Forelimb muscle (tissue), 1 donor: ENCODE results near the gene GPR173. TPM values are rescaled to one million over a fixed set of nuclear protein-coding genes. Genes with fewer than 3 reads are reported as not detected.

Source experiments
- DNase-seq: peaks from one replicate; pipeline ENCODE4 v3.0.0-alpha.2; 2013; ENCODE audit warnings: low read depth
- polyA plus RNA-seq: library from polyadenylated mRNA; unstranded; fragments of 120-200 nt; gene quantifications from one replicate; pipeline ENCODE4 v1.2.1, GENCODE V29; 2013; ENCODE audit not compliant: insufficient read length

The GPR173 gene, protein sequence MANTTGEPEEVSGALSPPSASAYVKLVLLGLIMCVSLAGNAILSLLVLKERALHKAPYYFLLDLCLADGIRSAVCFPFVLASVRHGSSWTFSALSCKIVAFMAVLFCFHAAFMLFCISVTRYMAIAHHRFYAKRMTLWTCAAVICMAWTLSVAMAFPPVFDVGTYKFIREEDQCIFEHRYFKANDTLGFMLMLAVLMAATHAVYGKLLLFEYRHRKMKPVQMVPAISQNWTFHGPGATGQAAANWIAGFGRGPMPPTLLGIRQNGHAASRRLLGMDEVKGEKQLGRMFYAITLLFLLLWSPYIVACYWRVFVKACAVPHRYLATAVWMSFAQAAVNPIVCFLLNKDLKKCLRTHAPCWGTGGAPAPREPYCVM
- 9.8 TPM for polyA plus RNA-seq

DNA sequence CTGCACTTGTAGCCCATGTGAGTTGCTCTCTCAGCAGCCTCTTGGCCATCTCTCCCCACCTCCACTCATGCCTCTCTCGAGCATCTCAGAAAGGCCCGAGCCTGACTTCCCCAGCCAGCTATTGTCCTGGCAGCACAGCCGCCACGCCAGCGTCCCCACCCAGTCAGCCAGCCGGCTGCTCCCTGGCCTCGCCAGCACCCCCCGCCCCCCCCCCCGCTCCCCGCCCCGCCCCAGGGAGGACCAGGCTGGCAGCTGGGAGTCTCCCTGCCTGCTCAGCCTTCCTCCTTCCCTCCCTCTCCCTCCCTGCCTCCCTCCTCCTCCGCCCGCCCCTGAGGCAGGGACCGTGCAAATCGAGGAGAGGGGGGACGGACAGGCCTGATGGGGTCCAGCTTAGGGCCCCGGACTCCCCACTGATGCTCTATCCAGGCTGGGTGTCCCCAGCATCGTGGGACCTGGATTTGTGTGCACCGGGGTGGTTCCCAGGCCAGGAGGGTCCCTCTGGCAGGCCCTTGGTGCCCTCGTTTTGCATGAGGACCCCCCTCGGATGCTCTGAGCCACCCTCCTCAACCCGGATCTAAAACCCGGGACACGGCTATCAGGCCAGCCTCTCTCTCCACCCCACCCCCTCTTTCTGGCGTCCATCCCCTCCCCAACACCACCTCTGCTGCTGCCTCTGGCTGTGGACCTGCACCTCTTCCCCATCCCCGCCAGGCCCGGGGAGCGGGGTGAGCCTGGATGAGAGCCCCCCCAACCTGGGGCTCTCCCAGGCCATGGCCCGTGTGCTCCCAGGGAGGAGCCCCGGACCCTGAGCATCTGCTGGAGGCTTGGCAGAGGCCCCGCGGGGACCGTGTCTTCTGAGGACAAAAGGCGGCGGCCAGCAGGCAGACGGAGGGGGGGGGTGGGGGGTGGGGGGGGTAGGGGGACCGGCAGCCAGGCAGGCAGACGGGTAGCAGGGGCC is at the start of gene GPR173:
Gene GPR173, plus strand, starts transcription at position 621 of the 958 bp plus-strand sequence. CDS start 27,833 bp downstream, outside the sequence.
- DNase-seq: no peak

DNA sequence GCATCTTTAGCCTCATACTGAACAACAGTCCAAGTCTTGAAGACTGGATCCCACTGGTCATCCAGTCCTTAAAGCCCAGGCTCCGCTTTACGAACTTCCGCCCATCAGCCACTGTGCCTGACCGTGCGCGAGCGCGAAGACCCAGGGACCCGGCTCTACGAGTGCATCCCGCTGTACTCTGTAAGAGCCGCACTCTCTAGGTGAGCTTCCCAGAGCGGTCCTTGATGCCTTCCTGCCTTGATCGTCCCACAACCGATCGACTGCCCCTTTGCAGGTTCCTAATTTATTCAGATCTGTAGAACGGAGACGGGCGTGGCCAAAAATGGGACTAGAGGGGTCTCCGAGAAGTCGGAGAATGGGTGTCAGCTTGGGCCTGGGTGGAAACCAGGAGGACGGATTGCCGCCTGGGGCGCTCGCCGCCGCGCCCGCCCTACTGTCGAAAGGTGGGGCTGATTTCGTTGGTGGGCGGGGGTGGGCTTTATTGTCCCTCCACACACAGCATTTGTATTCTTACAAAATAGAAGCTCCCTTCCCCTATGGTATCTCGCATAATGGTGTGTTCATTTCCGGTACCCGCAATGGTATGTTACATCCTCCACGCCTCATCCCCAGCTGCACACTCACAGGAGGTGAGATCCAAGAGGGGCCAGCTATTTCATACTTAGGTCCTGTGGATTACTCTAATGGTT is 48.0 kb upstream of the GPR173 start:
- no peak for DNase-seq

DNA sequence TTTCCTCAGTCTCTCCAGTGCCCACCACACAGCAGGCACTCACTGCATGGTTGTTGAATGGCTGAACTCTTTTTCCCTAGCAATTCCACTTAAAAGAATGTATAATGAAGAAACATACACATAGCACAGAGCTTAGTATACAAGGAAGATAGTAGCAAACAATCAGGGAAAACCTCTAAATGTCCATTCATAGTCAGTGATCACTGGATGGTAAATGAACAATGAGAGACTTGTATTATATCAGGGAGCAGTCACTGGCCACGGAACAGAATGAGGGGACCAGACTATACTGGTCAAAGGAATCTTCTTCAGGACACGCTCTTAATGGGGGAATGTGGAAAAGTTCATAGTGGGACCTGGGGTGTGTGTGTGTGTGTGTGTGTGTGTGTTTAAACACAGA is 46.6 kb upstream of the GPR173 start:
- DNase-seq: no peak

DNA sequence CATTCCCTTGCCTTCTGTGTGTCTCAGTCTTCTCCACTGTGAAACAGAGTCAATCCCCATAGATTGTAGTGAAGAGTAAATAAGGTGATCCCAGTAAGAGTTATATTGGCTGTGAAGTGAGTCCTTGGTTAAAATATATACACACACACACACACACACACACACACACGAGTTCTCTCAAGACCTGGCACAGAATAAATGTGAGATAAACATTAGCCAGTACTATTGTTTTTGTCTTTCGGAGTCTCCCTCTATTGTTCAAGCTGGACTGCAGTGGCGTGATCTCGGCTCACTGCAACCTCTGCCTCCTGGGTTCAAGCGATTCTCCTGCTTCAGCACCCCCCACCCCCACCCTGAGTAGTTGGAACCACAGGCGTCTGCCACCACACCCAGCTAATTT is 45.5 kb upstream of the GPR173 start:
- no peak for DNase-seq

DNA sequence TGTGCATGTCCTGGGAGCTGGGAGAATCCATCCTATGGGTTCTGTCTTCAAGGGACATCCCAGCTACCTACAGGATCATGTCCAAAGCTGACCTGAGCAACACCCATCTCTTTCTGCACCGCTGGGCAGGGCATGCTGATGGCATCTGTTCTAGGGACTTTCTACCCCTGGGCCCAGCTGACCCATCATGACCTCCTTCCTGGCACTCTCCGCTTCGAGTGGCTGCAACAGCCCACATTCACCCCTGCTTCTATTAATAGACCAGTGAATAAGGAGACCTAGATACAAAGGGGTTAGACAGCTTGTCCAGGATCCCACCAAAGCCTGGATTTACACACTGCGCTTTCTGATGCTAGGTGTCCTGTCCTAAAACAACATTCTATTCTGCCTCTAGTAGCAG is 44.6 kb upstream of the GPR173 start:
- no peak for DNase-seq

DNA sequence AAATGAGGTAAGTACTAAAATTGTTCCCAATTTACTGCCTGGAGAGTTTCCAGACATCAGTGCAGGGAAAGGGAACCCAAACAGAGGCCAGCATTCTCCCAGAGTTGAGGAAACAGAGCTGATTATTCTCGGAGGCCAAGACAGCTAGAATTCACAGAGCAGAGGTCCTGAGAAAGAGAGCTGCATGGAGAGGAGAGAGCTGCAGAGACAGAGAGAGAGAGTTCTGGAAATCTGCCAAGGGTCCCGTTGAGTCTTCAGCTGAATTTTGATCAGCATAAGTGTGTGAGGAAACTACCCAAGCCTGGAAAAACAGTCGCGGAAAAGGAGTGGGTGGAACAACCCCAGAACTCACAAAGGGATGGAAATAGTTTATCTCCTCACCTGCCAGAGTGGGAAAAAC is 43.8 kb upstream of the GPR173 start:
- DNase-seq: no peak

DNA sequence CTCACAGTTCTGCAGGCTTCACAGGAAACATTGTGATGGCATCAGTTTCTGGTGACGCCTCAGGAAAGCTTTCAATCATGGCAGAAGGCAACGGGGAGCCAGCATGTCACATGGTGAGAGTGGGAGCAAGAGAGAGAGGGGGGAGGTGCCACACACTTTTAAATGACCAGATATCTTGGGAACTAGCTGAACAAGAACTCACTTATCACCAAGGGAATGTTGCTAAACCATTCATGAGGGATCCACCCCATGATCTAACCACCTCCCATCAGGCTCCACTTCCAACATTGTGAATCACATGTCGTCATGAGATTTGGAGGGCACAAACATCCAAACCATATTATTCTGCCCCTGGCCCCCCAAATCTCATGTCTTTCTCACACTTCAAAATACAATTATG is 43.3 kb upstream of the GPR173 start:
- no peak for DNase-seq

DNA sequence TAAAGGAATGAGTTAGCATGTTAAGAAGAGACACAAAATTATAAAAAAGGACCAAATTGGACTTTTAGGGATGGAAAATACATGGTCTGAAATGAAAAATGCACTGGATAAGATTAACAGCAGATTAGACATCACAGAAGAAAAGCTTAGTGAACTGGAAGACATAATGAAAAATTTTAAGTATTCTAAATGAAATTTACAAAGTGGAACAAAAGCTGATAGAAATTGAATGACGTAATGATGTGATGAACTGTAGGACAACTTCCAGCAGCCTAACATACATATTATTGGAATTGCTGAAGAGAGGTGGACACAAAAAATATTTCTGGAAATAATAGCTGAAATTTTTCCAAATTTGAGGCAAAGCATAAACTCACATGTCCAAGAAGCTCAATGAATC is 39.6 kb upstream of the GPR173 start:
- no peak for DNase-seq

DNA sequence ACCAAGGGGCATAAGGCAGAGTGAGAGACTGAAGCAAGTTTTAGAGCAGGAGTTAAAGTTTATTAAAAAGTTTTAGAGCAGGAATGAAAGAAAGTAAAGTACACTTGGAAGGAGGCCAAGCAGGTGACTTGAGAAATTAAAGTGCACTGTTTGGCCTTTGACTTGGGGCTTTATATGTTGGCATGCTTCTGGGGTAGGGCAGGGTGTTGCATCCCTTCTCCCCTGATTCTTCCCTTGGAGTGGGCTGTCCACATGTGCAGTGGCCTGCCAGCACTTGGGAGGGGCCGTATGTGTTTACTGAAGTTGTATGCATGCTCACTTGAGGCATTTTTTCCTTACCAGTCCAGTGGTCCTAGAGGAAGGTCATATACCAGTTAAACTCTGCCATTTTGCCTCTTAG is 35.3 kb upstream of the GPR173 start:
- no peak for DNase-seq

DNA sequence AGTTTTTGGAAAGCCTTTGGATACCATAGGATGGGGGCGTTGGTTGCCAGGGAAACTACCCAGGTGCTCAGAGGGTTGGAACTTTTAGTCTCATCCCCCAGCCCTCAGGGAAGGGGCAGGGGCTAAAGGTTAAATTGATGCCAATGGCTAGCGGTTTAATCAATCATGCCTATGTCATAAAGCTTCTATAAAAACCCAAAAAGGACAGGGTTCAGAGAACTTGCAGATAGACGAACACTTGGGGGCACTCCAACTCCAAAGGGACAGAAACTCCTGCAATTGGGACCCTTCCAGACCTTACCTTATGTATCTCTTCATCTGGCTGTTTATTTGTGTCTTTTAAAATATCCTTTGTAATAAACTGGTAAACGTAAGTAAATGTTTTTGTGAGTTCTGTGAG is 30.0 kb upstream of the GPR173 start:
- DNase-seq: no peak

DNA sequence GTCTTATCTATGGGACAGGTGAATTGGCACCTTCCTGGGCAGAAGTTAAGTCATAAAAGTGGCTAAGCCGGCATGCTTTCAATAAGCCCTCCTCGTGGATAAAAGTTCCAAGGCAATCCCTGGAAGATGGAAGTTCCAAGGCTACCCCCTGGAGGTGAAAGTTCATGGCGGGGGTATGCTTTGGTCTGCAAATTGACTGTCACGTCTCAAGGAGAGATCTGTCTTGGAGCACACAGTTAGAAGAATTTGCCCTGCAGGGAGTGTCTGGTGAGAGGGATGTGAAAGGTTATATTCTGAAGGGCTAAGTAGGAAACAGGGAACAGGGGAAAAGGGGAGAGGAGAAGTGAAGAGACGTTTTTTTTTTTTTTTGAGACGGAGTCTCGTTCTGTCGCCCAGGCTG is 26.2 kb upstream of the GPR173 start:
- DNase-seq: no peak

DNA sequence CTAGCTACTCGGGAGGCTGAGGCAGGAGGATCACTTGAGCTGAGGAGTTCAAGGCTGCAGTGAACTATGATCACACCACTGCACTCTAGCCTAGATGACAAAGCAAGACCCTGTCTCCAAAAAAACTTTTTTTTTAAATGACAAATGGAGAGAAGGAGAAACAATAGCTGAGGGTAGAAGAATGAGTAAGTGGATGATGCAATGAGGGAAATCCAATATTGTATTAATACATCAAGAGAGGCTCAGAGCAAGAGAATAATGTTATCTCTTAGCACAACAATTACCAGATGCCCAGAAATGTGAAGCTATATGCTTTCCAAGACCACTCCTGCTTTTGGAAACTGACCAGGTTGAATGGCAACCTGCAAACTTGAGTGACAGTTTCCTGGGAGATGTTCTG is 19.9 kb upstream of the GPR173 start:
- DNase-seq: no peak

DNA sequence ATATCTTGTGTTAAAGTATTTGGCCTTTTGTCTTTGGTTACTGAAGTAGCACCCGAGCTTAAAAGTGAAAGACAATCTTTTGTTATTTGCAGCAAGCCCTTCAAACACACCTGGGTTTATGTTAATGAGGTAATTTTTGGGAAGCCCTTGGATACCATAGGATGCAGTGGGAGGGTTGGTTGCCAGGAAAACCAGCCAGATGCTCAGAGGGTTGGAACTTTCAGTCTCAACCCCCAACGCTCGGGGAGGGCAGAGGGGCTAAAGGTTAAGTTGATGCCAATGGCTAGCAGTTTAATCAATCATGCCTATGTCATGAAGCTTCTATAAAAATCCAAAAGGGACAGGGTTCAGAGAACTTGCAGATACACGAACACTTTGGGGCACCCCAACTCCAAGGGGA is 17.2 kb upstream of the GPR173 start:
- no peak for DNase-seq

DNA sequence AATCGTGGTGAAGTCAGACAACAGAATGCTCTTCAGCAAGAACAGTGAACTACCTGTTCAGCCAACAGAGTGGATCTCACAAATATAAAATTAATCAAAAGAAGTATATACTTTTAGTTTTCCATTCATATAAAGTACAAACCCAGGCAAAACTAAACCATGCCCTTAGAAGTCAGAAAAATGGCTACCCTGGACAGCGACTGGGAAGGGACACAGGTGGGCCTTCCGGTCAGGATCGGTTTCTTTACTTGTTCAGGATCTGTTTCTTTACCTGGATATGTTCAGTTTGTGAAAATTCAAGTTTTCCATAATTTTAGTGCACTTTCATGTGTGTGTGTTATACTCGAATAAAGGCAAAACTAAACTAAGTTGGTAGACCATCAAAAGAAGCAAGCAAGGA is 12.4 kb upstream of the GPR173 start:
- DNase-seq: no peak

DNA sequence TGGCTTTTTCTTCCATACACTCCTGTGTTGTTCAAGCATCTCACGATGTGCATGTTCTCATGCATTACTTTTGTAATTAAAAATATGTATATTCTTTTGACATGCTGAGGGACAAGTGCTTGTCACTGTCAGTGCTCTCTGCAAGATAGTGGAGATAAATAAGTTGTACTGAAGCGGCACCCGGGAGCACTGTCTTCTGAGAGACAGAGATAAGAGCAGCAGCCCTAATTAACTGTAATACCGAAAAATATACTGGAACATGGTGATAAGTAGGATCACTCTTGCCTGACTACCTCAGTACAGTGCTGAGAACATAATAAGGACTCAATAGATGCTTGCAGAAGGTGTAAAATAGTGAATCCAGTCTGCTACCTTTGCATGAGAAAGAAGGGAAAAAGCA is 9.4 kb upstream of the GPR173 start:
- DNase-seq: no peak

DNA sequence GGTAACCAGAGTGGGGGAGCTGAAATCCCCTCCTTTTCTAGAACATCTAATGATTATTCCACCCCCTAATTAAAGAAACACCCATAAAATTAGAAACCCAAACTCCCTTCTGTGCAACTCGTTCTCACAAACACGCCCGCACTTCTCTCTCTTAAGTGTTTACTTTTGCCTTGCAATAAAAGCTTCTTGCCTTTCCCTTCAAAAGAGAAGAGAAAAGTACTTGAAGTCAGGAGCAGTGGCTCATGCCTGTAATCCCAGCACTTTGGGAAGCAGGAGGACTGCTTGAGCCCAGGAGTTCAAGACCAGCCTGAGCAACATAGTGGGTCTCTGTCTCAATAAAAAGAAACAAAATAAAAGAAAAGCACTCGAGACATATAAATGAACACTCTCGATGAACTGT is 3.6 kb upstream of the GPR173 start:
- DNase-seq: no peak

DNA sequence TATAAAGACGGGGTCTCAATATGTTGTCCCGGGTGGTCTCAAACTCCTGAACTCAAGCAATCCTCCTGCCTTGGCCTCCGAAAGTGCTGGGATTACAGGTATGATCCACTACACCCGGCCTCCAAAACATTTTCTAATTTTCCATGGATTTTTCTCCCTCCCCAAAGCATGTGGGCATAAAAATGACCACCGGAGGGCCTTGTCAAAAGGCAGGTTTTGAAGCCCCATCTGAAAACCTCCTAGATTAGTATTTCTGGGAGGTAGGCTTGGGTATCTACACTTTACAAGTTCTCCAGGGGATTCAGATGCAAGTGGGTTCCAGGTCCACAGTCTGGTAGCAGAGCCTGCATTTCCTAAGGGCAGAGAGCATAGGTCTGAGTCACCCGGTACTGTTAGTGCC is 1.4 kb upstream of the GPR173 start:
- DNase-seq: no peak

DNA sequence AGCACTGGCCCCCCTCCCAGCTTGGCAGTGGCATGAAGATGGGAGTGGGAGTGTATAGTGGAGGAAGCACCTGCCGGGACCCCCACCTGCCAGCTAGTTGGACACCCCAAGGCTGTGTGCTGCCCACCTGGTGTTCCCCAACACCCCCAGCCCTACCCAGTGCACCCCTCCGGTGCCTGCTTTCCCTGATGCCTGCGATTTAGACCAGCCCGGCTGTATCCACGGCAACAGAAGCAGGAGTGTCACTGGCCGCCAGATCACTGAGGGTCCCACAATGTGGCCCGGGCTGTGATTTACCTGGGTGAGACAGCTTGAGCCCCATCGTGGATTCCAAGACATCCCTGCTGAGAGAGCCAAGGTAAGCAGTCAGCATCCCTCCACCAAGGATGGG is 533 bp downstream of the GPR173 start:
- no peak for DNase-seq

DNA sequence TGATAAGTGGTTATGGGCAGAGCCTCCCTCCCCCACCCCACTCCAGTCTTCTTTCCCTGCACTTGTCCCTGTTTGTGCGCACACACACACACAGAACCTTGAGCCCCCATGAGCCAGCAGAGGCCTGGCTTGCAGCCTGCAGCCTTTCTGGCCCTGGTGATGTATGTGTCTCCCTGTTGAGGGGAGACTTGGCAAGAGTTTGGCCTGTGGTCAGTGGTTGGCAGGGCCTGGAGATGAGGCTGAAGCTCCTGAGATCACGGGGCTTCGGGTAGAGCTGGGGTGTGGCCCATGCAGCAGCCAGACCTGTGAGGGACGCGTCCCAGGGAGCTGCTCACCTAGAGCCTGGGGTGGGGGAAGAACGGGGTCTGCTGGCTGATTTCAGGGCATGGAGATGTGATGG is 2.3 kb downstream of the GPR173 start:
- no peak for DNase-seq

DNA sequence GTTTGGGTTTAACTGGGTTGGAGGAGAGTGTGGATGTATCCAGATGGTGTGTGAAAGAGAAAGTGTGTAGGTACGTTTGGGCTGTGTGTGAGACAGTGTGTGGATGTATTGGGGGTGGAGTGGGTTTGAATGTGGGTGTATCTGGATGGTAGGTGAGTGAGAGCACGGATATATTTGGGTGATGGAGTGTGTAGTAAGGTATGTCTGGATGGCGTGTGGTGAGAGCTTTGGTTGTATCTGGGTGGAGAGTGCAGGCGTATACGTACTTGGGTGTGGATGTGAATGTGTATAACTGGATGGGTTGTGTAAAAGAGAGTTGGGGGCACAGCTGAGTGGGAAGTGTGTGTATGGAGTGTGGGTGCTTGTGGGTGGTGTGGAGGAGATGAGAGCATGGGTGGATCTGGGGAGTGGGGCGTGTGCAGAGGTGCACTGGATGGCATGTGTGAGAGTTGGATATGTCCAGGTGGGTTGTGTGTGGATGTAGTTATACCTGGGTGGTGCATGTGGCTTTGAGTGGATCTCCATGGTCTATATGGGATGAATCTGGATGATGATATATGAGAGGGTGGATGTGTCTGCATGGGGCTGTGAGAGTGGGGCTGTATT is 6.8 kb downstream of the GPR173 start:
- DNase-seq: no peak

DNA sequence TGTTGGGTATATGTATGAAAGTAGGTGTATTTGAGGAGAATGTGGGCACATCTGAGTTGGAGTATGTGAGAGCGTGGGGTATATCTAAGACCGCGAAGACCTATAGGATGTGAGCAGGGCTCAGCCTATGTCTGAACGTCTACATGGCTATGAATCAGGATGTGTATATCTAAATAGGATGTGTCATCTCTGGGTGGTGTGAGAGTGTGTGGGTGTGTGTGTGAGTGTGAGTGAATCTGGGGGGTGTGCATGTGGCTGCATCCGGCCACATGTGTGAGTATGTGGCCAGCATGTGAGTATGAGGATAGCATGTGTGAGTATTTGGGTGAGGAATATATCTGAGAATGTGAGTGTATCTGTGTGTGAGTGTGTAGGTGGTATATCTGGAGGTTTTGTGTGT is 7.7 kb downstream of the GPR173 start:
- DNase-seq: no peak

DNA sequence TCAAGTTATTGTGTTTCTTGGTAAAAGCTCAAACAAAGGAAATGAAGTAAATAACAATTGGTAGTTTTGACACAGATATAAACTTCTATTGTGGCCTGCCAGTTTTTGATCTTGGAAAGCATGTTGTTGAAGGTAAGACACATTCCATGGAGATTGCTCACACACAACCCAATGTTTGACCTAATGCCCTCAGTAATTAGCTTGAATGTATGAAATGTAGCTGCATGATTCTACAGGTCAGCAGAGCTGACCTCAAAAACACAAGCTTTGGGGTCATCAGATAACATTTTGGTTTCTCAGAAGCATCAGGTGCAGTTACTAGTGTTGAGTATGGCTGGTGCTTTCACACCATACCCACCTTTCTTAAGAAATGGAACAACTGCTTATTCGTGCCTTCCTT is 16.5 kb downstream of the GPR173 start:
- no peak for DNase-seq
